Neutrophil (primary cell): ENCODE data around the gene IL17A.

Experiments used
- H3K27ac ChIP-seq: fragments of 200-600 bp; sonication (generic); 2 replicates; pipeline ENCODE4 v1.5.1; 2016; ENCODE audit warnings: mild to moderate bottlenecking, moderate library complexity
- H3K27me3 ChIP-seq: fragments of 200-600 bp; sonication (generic); 2 replicates; pipeline ENCODE4 v1.6.0; 2016; ENCODE audit warnings: mild to moderate bottlenecking
- H3K36me3 ChIP-seq: fragments of 200-600 bp; sonication (generic); 2 replicates; pipeline ENCODE4 v1.5.1; 2017
- H3K4me1 ChIP-seq, 2 experiments: fragments of 200-600 bp in 1 of 2; sonication (generic) in 1 of 2; 1 replicate in 1 of 2; 2 replicates in 1 of 2; pipeline versions ENCODE4 v1.5.1 to v1.6.1; 2013 to 2016; ENCODE audit warnings: low read depth in 1 of 2, low read length in 1 of 2, mild to moderate bottlenecking in 1 of 2, moderate library complexity in 1 of 2; ENCODE audit not compliant: control insufficient read depth in 1 of 2, insufficient read depth in 1 of 2
- H3K4me3 ChIP-seq, 2 experiments: fragments of 200-600 bp in 1 of 2; sonication (generic) in 1 of 2; 1 replicate in 1 of 2; 2 replicates in 1 of 2; pipeline ENCODE4 v1.5.1; 2013 to 2016; ENCODE audit warnings: low read depth in 1 of 2, low read length in 1 of 2, mild to moderate bottlenecking in 1 of 2, moderate library complexity in 1 of 2
- H3K9me3 ChIP-seq: fragments of 200-600 bp; sonication (generic); 2 replicates; pipeline ENCODE4 v1.5.1; 2016
- TF ChIP-seq, protein P1 (sequence below): fragments of 200-600 bp; sonication (generic); IDR thresholded peaks from 2 replicates; pipeline ENCODE4 v1.5.1; 2016; ENCODE audit warnings: antibody characterized with exemption

The IL17A gene

DNA sequence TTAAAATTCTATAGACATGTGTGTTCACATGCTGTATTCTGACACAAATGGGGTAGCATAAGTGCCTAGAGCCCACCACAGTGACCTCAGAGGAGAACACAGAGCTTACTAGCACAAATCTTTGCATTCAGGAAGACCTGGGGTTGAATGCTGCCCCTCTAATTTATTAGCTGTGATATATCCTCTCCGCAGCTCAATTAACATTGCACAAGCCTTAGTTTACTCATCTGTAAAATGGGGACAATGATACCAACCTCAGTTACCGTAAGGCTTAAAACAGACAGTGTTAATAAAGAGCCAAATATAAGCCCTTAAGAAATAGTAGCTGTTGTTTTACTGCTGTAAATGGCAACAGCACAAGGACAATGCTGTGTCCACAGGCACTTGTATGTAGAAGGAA, 36.2 kb upstream of the IL17A start:
- Histone ChIP-seq H3K27me3 (no peaks in the 10 kb centered on the region), H3K36me3 (no peaks in the 10 kb centered on the region), H3K4me1 (no peaks in the 10 kb centered on the region), H3K9me3 (no peaks in the 10 kb centered on the region), H3K4me3 (no peak overlapping the region), H3K27ac (no peak overlapping the region)
- TF ChIP-seq, protein P1, sequence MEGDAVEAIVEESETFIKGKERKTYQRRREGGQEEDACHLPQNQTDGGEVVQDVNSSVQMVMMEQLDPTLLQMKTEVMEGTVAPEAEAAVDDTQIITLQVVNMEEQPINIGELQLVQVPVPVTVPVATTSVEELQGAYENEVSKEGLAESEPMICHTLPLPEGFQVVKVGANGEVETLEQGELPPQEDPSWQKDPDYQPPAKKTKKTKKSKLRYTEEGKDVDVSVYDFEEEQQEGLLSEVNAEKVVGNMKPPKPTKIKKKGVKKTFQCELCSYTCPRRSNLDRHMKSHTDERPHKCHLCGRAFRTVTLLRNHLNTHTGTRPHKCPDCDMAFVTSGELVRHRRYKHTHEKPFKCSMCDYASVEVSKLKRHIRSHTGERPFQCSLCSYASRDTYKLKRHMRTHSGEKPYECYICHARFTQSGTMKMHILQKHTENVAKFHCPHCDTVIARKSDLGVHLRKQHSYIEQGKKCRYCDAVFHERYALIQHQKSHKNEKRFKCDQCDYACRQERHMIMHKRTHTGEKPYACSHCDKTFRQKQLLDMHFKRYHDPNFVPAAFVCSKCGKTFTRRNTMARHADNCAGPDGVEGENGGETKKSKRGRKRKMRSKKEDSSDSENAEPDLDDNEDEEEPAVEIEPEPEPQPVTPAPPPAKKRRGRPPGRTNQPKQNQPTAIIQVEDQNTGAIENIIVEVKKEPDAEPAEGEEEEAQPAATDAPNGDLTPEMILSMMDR = no peak

DNA sequence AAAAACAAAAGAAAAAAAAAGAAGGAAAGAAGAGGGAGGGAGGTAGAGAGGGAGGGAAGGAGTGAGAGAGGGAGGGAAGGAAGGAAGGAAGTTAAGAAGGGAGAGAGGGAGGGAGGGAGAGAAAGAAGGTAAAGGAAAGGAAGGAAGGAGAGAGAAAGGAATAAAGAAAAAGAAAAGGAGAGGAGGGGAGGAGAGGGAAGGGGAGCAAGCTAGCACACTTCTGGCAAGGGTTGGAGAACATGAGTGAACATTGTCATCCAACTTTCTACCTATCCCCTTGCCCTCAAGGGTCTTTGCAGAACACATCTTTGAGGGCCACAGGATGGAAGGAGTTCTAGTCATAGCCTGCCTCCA, 34.1 kb upstream of the IL17A start:
- Histone ChIP-seq H3K27ac (no peak overlapping the region), H3K36me3 (no peaks in the 10 kb centered on the region), H3K4me3 (no peak overlapping the region), H3K4me1 (peaks cover 0 to 5% of the 10 kb centered on the region in 2 experiments), H3K9me3 (no peaks in the 10 kb centered on the region), H3K27me3 (peaks cover 12% of the 10 kb centered on the region)
- TF ChIP-seq, protein P1 = no peak

DNA sequence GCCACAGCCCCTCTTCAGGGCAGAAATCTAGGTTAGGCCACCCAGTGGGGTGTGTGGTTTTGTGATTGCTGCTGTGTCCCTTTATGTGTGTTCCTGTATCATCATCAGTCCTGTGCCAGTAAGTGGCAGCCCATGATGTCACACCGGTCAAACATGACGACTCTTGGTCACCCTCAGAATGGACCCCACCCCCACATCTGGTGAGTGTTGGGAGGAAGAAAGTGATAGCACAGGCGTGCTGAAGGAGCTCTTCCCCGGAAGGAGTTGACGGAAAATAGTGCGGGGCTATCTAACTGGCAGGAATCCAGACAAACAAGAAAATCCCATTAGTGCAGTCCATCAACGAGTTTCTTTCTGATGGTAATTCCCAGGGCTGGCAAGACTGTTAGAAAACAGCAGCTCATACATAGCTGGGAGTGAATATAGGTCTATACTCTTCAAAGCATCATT, 33.4 kb upstream of the IL17A start:
- Histone ChIP-seq H3K27me3 (peaks cover 17% of the 10 kb centered on the region), H3K9me3 (no peaks in the 10 kb centered on the region)

DNA sequence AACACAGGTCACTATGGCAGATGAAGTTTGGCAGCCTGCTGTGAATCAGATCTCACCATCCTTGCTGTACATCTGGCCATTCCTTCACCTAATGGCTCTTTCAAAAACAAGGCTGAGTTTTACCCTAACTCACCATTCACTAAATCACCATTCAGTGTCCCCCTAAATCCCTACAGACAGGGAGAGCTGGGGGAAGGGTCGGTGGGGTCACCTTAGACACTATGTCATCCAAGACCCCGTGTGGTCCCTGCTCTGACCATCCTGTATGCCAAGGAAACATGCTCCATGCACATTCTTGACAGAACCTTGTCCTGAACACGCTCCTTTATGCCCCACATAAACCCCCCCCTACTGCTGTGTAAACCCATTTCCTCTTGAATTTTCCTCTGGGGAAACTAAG, 31.8 kb upstream of the IL17A start:
- Histone ChIP-seq H3K4me1 (peaks cover 0 to 5% of the 10 kb centered on the region in 2 experiments), H3K27me3 (peaks cover 17% of the 10 kb centered on the region), H3K4me3 (no peak overlapping the region), H3K36me3 (no peaks in the 10 kb centered on the region), H3K9me3 (no peaks in the 10 kb centered on the region), H3K27ac (no peak overlapping the region)
- TF ChIP-seq, protein P1 = no peak

More for the DNA sequence above, 33.4 kb upstream of the IL17A start:
- no peak overlapping the region for H3K27ac ChIP-seq
- H3K36me3 ChIP-seq = no peaks in the 10 kb centered on the region
- TF ChIP-seq, protein P1 = no peak
- no peak overlapping the region for H3K4me3 ChIP-seq
- peaks cover 0 to 5% of the 10 kb centered on the region in 2 experiments for H3K4me1 ChIP-seq

DNA sequence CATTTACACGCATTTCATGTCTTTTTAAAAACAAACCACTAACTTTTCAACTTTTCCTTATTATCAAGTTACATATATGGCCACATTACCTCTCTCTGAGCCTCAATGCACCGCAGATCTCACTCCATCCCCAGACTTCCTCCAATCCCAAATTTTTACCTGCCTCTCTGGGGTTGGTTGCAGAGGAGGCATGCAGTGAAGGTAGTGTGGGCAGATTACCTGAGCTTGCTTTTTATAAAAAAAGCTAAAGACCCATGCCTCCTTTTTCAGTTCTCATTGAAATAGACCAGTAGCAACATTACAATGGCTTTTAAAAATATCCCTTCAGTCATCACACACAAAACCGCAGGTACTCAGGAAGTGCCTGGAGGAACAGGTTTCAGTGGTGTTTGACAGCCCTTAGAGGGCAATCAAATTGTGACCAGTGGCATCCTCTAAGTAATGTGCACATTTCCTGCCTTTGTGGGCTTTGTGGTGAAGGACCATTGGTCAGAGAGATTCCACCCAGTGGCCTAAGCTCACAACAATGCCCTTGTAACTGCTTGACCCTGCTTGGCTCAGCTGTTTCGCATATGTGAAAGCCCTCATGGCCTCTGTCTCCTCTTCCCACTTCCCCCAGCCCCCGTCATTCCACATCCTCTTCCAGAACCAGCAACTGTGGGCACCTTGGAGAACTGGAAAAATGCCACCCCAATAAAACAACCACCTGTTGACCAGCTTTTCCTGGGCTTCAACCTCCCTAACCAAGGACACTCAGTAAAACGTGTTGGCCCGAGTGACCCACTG, 30.2 kb upstream of the IL17A start:
- TF ChIP-seq, protein P1 = no peak
- Histone ChIP-seq H3K4me1 (peaks cover 0 to 5% of the 10 kb centered on the region in 2 experiments), H3K36me3 (no peaks in the 10 kb centered on the region), H3K27ac (no peak overlapping the region), H3K4me3 (no peak overlapping the region), H3K9me3 (no peaks in the 10 kb centered on the region), H3K27me3 (peaks cover 17% of the 10 kb centered on the region)
